Activated B cell treated with CpG ODN at 0.5 μM for 24 hours (primary cell): ENCODE measurements around the gene PLTP. TPM values are rescaled to one million over a fixed set of nuclear protein-coding genes. Genes with fewer than 3 reads are reported as not detected.
A peak's percentile ranks its signal among the peaks of the same experiment; 100 is the strongest.

Source experiments
- ATAC-seq: fragments of 200-7000 bp; cut with Tn5 transposase; one replicate; pipeline ENCODE4 v1.10.0; 2021; ENCODE audit warnings: low read depth, mild to moderate bottlenecking, moderate library complexity
- CTCF ChIA-PET: fragments of 350-600 bp; sonication (Branson Sonifier 250); formaldehyde crosslinking; loops from one replicate; lab custom pipeline; 2021; ENCODE audit warnings: antibody characterized with exemption; lab: Charles Lee
- POLR2A ChIA-PET: fragments of 350-600 bp; sonication (Branson Sonifier 250); formaldehyde crosslinking; loops from one replicate; lab custom pipeline; 2021; ENCODE audit warnings: antibody characterized with exemption; lab: Charles Lee
- DNase-seq: peaks from one replicate; pipeline ENCODE4 v3.0.0; 2022
- H3K27ac Mint-ChIP-seq: one replicate; pipeline ENCODE4 v1.8.0; 2020; ENCODE audit warnings: mixed read lengths
- H3K27me3 Mint-ChIP-seq: one replicate; pipeline ENCODE4 v1.8.0; 2021; ENCODE audit warnings: mixed read lengths
- H3K36me3 Mint-ChIP-seq: one replicate; pipeline ENCODE4 v1.8.0; 2021; ENCODE audit warnings: low read depth, mixed read lengths
- H3K4me1 Mint-ChIP-seq: one replicate; pipeline ENCODE4 v1.8.0; 2021; ENCODE audit warnings: mixed read lengths
- H3K4me3 Mint-ChIP-seq: one replicate; pipeline ENCODE4 v1.8.0; 2020; ENCODE audit warnings: mild to moderate bottlenecking, mixed read lengths
- H3K9me3 Mint-ChIP-seq: one replicate; pipeline ENCODE4 v1.8.0; 2020; ENCODE audit warnings: mixed read lengths
- CTCF ChIP-seq: fragments of 200-600 bp; IDR thresholded peaks from one replicate; pipeline ENCODE4 v1.8.0; 2022; ENCODE audit warnings: antibody characterized with exemption, mild to moderate bottlenecking
- intact Hi-C: fragments of 100-400 bp; cut with micrococcal nuclease; formaldehyde crosslinking; loops from one replicate; pipeline ENCODE4 v1.15.1; 2024
- total RNA-seq: library from RNA; stranded (reverse); gene quantifications from 2 replicates; pipeline ENCODE4 v1.2.3, GENCODE V29; 2022

Gene PLTP
- total RNA-seq, 1 donor from 2014 or later = 2.3 TPM

GRCh38 chr20:45890985-45891983 lies 20.7 kb downstream of the PLTP start, which contains the start of the genes CTSA and NEURL2:
TSS of gene CTSA (plus strand) at chr20:45891335. CDS start at chr20:45891569, 234 bp downstream.
TSS of gene NEURL2 (minus strand) at chr20:45891208. CDS start at chr20:45890991, 217 bp downstream.
- Mint-ChIP-seq H3K4me1 (peaks cover 30% of the 10 kb centered on the region), H3K36me3 (peaks cover 29% of the 10 kb centered on the region), H3K27me3 (no peaks in the 10 kb centered on the region), H3K27ac (peak within 1 kb of the TSS; percentile 87), H3K4me3 (peak within 1 kb of the TSS; percentile 93), H3K9me3 (no peaks in the 10 kb centered on the region)
- no peak for TF ChIP-seq CTCF
- intact Hi-C loops = loop anchor here (1.0 to 5.0 kb wide), 7 partner anchors 10 to 80 kb away; partner anchors contain the start of genes ACOT8, SNX21, ZSWIM1 and ZSWIM3
- DNase-seq (peak; percentile 86), ATAC-seq (peak; percentile 87)
- ChIA-PET CTCF (interaction anchor here (1.1 to 3.7 kb wide), 5 partner anchors 10 to 92 kb away, joined by 3 to 15 read pairs (median 9); partner anchors contain the start of genes PCIF1, ZNF335 and ZSWIM1), POLR2A (interaction anchor here (0.8 to 5.6 kb wide), 10 partner anchors 10 to 81 kb away, joined by 3 to 84 read pairs (median 7); partner anchors contain the start of genes PCIF1 and ZSWIM1)

GRCh38 chr20:45890077-45890984 lies 21.6 kb downstream of the PLTP start:
- peak; percentile 30 for ATAC-seq
- H3K4me3 Mint-ChIP-seq = peak overlapping the region; percentile 93
- intact Hi-C loops = loop anchor here (1.0 to 5.0 kb wide), 2 partner anchors 58 to 73 kb away; partner anchors contain the start of gene SNX21
- CTCF ChIA-PET = interaction anchor here (0.7 to 3.7 kb wide), 10 partner anchors 9 to 91 kb away, joined by 3 to 15 read pairs (median 4); partner anchors contain the start of genes PCIF1, ZNF335 and ZSWIM1
- no peak for TF ChIP-seq CTCF
- H3K27me3 Mint-ChIP-seq = no peaks in the 10 kb centered on the region
- POLR2A ChIA-PET = interaction anchor here (0.6 to 5.6 kb wide), 14 partner anchors 9 to 517 kb away, joined by 3 to 84 read pairs (median 3); partner anchors contain the start of genes PCIF1 and ZSWIM1
- H3K4me1 Mint-ChIP-seq = peaks cover 31% of the 10 kb centered on the region
- H3K27ac Mint-ChIP-seq = peak overlapping the region; percentile 44
- no peaks in the 10 kb centered on the region for H3K9me3 Mint-ChIP-seq
- peaks cover 29% of the 10 kb centered on the region for H3K36me3 Mint-ChIP-seq
- peak; percentile 39 for DNase-seq

GRCh38 chr20:45888681-45889080 lies 23.3 kb downstream of the PLTP start:
- intact Hi-C loops = no loop called here
- H3K27me3 Mint-ChIP-seq = no peaks in the 10 kb centered on the region
- CTCF ChIA-PET = no interaction called here
- ATAC-seq (no peak), DNase-seq (no peak)
- POLR2A ChIA-PET = interaction anchor here (5.6 kb wide), 1 partner anchor 47 kb away, joined by 84 read pairs; the partner anchor contains the start of gene PCIF1
- H3K4me1 Mint-ChIP-seq = peaks cover 36% of the 10 kb centered on the region
- H3K4me3 Mint-ChIP-seq = no peak overlapping the region
- TF ChIP-seq CTCF = no peak
- H3K27ac Mint-ChIP-seq = no peak overlapping the region
- H3K9me3 Mint-ChIP-seq = no peaks in the 10 kb centered on the region
- peaks cover 22% of the 10 kb centered on the region for H3K36me3 Mint-ChIP-seq

GRCh38 chr20:45887346-45887715 lies 24.6 kb downstream of the PLTP start, which contains the start of gene SPATA25:
TSS of gene SPATA25 (minus strand) at chr20:45887622. CDS start at chr20:45887590, 32 bp downstream.
- H3K9me3 Mint-ChIP-seq = no peaks in the 10 kb centered on the region
- ChIA-PET POLR2A (no interaction called here), CTCF (no interaction called here)
- H3K4me1 Mint-ChIP-seq = peaks cover 38% of the 10 kb centered on the region
- intact Hi-C loops = no loop called here
- no peak within 1 kb of the TSS for H3K4me3 Mint-ChIP-seq
- TF ChIP-seq CTCF = no peak
- H3K36me3 Mint-ChIP-seq = peaks cover 32% of the 10 kb centered on the region
- H3K27me3 Mint-ChIP-seq = no peaks in the 10 kb centered on the region
- DNase-seq (no peak), ATAC-seq (no peak)
- no peak within 1 kb of the TSS for H3K27ac Mint-ChIP-seq
